Measurements from ENCODE around the gene VPS26C.

Gene VPS26C

DNA sequence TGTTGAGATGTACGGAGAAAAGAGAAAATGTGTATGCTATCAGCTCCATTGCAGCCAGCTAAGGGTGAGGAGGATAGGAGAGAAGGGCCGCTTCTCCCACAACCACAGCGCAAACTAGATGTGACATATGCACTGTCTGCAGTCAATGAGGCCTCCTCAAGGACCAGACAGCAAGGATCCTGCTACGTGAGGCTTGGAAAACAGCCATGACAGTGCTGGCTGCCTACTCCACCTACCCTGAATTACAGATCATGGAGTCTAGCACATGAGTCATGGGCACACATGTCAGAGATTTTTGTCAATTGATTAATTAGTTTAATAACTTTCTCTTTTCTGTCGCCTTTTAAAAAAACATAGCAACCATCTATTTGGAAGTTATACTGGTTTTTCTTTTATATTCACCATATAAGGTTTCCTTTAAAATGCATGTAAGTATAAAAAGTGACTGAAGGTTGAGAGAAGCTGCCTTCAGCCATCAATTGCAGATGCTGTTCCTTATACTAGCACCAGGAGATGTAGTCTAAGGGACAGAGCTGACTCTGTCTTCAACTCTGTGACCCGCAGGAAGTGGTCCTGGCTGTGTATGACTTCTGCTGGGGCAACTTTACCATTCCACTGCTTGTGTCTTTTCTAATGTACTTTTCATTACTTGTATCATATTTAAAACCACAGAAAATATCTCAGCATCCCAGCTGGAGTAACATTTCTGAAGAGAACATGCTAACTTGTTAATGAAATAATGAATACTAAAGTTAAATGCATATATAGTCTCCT is 3.1 kb downstream of the VPS26C start:
- DNase-seq, result no peak

GRCh38 chr21:37259426-37259825 is 7.7 kb downstream of the VPS26C start:
- no peak for DNase-seq

DNA sequence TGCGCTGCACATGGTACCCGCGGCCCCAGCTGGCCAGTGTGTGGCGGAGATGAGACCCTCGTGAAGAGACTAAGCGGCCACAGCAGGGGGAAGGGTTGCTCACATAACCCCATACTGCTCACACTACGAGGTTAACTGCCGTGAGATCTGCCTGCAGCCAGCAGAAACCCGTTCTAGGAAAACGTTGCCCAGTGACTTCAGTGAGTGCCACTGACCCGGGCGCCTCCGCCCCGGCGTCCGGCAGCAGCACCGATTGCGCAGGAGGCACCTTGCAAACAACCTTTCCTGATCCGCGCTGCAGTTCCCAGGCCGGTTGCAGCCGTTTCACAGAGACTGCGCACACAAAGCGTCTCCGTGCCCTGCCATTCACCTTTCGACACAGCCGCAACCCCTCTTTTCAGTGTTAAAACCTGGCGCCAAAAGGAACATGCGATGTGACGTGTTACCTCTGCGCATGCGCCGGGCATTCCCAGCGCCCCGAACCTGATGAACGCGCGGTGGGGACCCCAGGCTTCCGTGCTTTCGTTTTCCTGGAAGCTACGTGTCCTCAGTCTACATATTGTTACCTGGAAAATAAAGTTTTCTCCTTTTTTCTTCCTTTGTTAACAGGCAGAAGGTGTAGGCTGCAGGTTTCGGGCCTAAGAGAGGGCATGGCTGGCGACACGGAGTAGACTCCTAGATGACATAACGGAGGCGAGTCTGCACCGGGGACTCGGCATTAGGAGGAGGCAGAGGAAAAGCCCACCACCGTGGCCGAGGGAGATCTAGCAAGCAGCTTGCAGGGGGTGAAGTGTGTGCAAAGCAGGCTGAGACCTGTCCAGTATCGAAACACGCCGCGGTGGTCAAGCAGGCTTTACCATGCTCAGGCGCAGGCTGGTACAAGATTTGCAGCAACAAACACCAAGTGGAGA is 8.9 kb downstream of the VPS26C start:
- DNase-seq, result peak; percentile 77

GRCh38 chr21:37257511-37257966 is 9.6 kb downstream of the VPS26C start:
- DNase-seq, result no peak

GRCh38 chr21:37253991-37254390 is 13.1 kb downstream of the VPS26C start:
- DNase-seq, result no peak

DNA sequence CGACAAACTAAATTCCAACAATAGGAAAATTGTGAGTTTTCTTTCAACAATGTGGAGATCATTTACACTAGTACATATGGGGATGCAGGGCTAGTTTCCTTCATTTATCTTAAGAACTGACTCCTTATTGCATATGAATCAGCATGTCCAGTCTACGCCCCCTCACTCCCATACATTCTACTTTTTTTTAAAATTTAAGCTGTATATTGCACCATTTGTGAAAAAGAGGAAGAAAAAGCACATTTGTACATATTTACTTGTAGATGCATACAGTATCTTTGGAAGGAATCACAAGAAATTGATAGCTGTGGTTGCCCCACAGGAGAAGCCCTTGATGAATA is 15.9 kb downstream of the VPS26C start:
- no peak for DNase-seq

GRCh38 chr21:37249112-37249904 is 17.8 kb downstream of the VPS26C start:
- no peak for DNase-seq

DNA sequence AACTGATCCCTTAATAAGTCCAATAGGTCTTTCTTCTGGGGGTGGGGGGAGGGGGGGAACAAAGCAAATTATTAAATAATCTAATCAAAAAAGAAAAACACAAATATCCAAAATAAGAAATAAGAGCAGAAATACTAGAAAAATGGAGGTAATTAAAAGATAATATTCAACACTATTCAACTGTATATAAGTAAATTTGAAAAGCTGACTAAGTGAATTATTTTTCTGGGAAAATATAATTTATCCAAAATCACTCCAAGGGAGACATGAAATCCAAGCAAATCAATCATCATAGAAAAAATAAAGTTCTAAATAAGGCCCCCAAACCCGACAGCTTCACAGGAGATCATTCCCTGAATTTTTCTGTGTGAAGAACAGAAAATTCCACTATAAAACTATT is 18.8 kb downstream of the VPS26C start:
- no peak for DNase-seq

DNA sequence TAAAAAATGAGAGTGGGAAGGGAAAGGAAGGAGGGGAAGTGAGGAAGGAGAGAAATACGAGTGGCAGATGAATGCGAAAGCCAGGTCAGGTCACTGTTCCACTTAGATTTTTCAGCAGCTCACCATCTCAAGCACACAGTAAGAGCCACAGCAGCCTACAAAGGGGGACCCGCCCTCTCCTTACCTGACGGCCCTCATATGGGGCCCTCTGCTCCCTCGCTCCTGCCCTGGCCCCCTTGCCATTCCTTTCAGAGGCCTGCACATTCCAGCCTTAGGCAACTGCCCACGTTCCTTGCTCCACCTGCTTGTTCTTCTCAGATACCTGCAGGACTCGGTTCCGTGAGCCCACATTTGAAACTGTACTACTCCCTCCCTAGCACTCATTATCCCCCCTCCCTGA is 22.0 kb downstream of the VPS26C start:
- no peak for DNase-seq

DNA sequence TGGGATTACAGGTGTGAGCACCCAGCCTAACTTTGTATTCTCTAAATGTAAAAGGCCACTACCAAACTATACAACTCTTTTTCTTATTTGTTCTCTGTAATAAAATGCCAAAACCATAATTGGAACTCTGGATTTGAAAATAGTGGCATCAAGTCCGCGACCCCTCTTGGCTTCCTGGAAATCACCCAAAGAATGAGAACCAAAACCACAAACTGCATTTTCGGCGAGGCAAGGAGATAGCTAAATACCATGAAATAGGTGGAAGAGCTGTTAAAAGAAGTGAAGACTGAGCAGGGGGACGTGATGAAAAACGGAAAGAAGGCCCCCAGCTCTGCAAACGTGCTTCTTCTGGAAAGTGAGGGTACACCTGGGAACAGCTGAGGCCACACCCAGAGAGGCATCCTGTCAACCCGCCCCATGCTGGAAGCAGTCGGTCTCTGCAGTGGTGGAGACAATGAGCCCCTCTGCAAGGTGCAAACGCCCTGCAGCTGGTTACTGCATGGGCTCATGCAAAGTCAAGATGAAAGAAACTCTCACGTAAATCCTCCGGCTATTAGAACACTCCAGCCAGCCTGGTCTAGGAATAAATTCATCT is 22.5 kb downstream of the VPS26C start:
- no peak for DNase-seq

DNA sequence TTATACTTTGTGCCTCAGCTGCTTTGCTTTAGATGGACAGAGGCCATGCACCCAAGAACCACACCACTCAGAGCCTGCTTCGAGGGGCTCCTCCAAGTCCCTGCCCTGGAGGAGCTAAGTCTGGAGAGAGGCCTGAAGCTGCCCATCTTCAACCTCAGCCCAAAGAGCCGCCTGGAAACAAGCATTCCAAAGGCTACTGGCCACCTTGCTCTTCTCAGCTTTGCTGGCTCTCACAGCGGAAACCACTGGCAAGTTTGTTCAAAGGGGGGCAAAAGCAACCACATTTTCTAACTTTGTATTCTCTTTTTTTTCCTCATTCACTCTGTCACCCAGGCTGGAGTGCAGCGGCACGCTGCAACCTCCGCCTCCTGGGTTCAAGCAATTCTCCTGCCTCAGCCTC is 23.2 kb downstream of the VPS26C start:
- DNase-seq, result no peak

DNA sequence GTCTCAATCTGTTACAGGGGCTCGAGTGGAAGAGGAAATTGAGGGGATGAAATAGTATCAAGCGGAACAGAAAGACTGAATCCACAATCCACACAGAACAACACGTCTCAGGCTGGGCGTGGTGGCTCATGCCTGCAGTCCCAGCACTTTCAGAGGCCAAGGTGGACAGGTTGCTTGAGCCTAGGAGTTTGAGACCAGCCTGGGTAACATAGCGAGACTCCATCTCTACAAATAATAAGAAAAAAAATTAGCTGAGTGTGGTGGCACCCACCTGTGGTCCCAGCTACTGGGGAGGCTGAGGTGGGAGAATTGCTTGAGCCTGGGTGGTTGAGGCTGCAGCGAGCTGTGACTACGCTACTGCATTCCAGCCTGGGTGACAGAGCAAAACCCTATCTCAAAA is 25.7 kb downstream of the VPS26C start:
- no peak for DNase-seq

- no peak for DNase-seq
These were observed 26.2 kb downstream of the VPS26C start for GRCh38 chr21:37240978-37241377.

DNA sequence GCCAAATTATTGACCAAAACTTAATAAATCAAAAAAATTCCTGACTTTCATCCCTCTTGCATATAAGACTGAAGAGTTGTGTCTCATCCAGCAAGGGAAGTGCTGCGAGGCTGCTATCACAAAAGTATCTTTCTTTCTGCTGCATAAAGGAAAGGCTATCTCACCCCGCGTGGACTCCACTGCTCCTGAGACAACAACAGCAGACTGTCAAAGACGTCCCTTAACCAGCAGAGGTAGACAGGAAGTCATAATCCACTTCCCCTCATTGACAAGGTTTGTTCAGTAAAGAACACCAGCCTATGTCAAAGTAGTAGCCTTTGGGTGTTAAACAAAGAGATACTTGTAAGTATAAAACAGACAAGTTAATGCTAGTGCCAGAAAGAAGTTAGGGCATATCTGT is 29.4 kb downstream of the VPS26C start:
- DNase-seq, result no peak

DNA sequence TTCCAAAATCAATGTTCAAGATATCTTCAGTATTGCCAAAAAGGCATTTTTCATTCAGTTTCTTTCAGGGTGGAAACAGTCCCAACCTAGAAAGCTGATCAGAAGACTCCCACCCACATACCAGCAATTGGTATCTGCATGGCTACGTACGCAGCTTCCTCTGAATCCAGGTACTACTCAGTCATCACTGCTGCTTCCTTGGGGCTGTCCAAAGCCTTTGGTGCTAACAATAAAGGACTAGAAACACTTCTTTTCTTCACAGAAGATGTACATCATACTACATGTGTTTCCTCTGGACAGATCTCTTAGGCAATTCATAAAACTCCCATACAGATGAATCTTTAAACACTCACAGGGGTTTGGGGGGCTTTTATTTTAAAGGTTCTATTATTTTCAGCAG is 29.8 kb downstream of the VPS26C start:
- no peak for DNase-seq

- DNase-seq, result no peak
These were observed 33.5 kb downstream of the VPS26C start for GRCh38 chr21:37233551-37234146.

- DNase-seq, result no peak
These were observed 34.7 kb downstream of the VPS26C start for GRCh38 chr21:37232274-37233018.

DNA sequence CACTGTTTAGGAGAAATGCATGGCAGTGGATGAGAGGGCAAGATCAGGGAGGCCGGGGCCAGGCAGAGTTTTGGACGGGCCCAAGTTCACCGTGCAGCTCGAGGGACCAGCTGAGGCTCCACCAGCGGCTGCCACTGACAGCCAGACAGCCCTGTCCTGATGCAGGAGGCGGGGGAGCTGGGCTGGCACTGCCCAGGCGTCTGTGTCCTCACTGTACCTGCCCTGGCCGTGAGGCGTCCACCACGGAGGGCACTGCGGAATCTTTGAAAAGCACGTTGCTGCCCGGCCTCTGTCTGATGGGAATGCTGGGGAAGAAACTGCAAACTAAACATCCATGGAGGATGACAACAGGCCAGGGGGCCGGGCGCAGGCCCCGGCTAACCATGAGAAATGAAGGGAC is 35.5 kb downstream of the VPS26C start:
- DNase-seq, result no peak

DNA sequence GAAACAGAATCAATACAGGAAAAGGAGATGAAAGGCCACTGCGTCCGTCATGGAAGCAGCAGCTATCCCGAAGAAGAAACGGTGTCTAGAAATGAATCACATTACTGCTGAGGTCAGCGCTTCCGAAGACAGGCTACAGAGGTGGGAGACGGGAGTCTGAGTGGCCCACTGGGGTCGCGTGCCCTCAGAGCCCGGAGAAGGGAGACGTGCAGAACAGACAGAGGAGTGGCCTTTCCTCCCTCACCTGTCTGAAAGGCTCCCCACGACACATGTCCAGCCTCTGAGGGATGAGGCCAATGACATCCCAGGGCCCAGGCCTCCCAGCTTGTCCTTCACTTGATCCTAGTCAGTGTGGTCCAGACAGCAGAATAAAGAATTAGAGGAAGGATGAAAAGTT is 35.9 kb downstream of the VPS26C start:
- no peak for DNase-seq

DNA sequence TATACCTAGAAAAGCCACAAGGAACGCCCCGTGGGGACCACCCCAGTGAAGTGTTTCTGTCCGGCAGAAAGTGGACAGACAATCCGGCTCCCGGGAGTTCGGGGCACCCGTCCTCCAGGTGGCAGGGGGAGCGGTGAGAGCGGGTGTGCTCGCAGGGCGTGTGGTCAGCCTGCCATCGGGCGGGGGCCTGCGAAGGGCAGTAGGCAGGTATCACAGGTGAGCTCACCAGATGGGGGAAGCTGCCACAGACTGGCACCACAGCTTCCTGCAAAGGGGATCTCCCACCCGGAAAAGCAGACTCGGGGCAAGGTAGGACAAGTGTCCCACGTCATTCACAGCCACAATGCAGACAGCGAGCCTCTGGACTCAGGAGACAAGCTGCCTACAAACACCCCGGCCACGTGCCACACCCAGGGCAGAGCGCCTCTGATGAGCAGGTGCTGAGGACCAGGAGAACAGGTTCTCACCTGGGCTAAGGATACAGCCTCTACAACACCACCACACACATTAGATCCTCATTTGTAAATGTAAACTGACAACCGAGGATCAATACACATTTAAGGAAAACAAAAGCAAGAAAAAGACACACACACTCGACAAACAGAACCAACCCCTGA is 36.4 kb downstream of the VPS26C start:
- no peak for DNase-seq

GRCh38 chr21:37228003-37228400 is 39.1 kb downstream of the VPS26C start:
- no peak for DNase-seq
